Coronary artery (tissue), 2 donors: ENCODE measurements around the gene SPEM2.
A peak's percentile ranks its signal among the peaks of the same experiment; 100 is the strongest.

Experiments used
- DNase-seq: peaks from one replicate; pipeline ENCODE4 v3.0.0-alpha.2; 2017; ENCODE audit warnings: low spot score
- H3K27ac ChIP-seq, 2 donors: fragments of 200-600 bp; sonication (generic); one replicate each; pipeline ENCODE4 v1.5.1; 2016 to 2019
- H3K4me3 ChIP-seq: fragments of 200-600 bp; sonication (generic); 2 replicates; pipeline ENCODE4 v1.5.1; 2016; ENCODE audit warnings: mild to moderate bottlenecking, moderate library complexity
- TF ChIP-seq, protein P1 (sequence below): fragments of 200-600 bp; sonication (generic); IDR thresholded peaks from one replicate; pipeline ENCODE4 v1.5.1; 2019; ENCODE audit warnings: antibody characterized with exemption

Gene SPEM2

DNA sequence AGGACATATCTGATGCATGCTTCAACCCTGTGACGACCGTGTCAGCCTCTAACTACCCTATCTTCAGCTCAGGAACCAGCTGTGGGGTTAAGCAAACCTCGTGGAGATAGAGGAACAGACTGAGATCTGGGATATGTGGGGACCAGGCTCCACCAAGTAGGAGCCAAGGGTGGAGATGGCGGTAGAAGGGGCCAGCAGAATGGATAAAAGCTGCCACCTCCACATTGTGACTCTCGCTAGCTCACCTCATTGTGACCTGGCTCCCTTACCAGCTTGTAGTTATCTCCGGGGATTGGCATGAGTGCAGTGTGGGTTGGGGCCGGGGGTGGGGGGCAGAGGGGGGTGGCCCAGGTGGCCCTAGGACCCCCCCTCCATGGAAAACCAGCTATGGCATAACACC lies at the start of gene SPEM2:
Gene SPEM2 (plus strand): TSS at position 301 of the 400 bp plus-strand sequence. CDS start 73 bp downstream, at position 374.
- H3K4me3 ChIP-seq, result no peak within 1 kb of the TSS
- H3K27ac ChIP-seq, result no peak within 1 kb of the TSS
- TF ChIP-seq, protein P1, sequence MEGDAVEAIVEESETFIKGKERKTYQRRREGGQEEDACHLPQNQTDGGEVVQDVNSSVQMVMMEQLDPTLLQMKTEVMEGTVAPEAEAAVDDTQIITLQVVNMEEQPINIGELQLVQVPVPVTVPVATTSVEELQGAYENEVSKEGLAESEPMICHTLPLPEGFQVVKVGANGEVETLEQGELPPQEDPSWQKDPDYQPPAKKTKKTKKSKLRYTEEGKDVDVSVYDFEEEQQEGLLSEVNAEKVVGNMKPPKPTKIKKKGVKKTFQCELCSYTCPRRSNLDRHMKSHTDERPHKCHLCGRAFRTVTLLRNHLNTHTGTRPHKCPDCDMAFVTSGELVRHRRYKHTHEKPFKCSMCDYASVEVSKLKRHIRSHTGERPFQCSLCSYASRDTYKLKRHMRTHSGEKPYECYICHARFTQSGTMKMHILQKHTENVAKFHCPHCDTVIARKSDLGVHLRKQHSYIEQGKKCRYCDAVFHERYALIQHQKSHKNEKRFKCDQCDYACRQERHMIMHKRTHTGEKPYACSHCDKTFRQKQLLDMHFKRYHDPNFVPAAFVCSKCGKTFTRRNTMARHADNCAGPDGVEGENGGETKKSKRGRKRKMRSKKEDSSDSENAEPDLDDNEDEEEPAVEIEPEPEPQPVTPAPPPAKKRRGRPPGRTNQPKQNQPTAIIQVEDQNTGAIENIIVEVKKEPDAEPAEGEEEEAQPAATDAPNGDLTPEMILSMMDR, result no peak
- DNase-seq, result no peak

DNA sequence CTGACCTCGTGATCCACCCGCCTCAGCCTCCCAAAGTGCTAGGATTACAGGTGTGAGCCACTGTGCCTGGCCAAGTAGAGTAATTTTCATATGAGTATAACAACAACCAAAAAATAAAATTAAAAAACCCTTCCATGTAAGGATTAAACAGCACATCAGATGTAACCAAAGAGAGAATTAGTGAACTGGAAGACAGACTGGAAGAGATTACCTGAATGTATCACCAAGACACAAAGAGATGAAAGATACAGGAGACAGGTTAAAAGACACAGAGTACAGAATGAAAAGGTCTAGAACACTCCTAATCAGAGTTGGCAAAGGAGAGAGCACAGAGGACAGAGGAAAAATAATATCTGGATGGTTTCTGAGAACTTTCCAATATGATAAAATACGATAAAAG lies 46.3 kb upstream of the SPEM2 start:
- H3K27ac ChIP-seq, result no peak overlapping the region
- DNase-seq, result no peak
- no peak overlapping the region for H3K4me3 ChIP-seq
- TF ChIP-seq, protein P1, result no peak

DNA sequence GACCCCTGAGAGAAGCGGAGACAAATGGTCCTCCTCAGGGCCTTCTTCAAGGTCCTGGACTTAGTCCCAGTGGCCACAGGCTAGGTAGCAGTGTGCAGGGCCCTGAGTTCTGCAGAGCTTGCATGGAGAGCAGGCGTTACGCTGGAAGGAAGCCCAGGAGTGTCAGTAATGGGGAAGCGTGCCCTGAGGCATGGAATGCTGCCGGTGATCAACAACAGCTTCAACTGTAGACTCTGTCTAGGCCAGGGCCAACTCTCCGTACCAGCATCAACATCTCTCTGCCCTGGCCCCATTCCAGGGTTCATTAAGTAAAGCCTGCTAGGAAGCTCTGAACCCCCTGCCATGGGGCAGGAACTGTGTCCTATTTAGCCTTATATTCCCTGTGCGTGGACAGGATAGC lies 45.1 kb upstream of the SPEM2 start:
- TF ChIP-seq, protein P1, result no peak
- DNase-seq, result no peak
- H3K4me3 ChIP-seq, result peak overlapping the region; percentile 79
- H3K27ac ChIP-seq, result peak overlapping the region in 1 of 2 donors; percentile 26

DNA sequence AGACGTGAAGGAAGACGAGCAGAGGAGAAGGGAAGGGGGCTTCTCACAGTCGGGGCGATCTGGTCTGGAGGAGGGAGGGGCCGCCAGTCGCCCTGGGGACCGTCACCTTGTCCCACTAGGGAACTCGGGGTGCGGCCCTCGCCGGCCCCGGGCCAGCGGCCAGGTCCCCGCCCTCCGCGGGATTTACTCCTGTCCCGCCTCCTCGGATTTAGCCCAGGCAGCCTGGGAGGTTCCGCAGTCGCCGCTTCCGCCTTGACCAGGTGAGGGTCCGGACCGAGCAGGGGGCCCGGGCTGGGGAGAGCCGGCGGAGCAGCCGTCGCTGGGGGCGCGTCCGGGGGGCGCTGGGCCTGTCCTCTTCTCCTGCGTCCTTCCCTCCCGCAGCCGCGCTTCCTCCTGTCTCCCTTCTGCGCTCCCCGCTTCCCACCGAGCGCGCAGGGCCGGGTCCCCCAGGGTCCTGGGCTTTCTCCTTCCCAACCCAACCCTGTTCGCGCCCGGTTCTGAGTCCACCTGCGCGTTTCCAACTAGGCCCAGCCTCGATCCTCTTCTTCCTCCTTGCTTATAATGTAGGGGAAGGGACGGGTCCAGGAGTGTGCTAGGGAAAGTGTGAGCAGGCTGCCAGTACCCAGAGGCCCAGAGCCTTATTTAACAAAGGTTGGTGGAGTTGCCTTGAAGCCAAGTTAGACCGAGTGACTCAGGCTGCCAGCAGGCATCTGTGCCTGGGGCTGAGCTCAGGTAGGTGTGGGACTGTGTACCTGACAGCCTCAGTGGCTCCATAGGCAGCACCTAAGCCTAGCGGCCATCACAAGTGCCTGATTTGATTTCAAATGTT lies 44.3 kb upstream of the SPEM2 start, which contains the start of gene TNK1:
Gene TNK1 (plus strand): TSS at position 235 of the 829 bp plus-strand sequence. CDS start 1,838 bp downstream, outside the sequence.
- TF ChIP-seq, protein P1, result no peak
- H3K27ac ChIP-seq, result peak within 1 kb of the TSS in 1 of 2 donors; percentile 26
- peak within 1 kb of the TSS; percentile 79 for H3K4me3 ChIP-seq
- no peak for DNase-seq

DNA sequence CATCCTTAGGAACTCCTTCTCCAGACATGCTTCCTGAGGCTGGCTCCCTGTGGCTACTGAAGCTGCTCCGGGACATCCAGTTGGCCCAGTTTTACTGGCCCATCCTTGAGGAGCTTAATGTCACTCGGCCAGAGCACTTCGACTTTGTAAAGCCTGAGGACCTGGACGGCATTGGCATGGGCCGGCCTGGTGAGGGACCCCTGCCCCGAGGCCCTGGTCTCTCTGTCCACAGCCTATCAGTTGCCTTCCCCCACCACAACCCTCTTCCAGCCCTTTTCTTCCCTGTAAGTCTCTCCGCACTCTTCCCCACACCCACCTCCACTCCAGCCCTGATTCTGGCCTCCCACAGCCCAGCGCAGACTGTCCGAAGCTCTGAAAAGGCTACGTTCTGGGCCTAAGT lies 42.5 kb upstream of the SPEM2 start:
- H3K4me3 ChIP-seq, result no peak overlapping the region
- no peak overlapping the region for H3K27ac ChIP-seq
- DNase-seq, result no peak
- TF ChIP-seq, protein P1, result no peak

DNA sequence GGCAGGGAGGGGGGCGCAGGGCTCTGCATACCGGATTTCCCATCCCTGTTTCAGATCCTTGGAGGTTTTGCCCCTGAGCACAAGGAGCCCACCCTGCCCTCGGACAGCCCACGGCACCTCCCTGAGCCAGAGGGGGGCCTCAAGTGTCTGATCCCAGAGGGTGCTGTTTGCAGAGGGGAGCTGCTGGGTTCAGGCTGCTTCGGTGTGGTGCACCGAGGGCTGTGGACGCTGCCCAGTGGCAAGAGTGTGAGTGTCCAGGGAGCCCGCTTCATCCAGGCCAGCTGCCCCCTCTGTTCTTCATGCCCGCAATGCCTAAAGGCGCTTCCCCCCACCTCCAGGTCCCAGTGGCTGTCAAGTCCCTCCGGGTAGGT lies 42.1 kb upstream of the SPEM2 start:
- peak overlapping the region; percentile 77 for H3K4me3 ChIP-seq
- TF ChIP-seq, protein P1, result no peak
- H3K27ac ChIP-seq, result peak overlapping the region in 1 of 2 donors; percentile 61
- no peak for DNase-seq
